ENCODE data around the gene MMRN1.

Gene MMRN1

GRCh38 chr4:89995006-89995405 is 100.4 kb downstream of the MMRN1 start:
- no peak for FAIRE-seq

DNA sequence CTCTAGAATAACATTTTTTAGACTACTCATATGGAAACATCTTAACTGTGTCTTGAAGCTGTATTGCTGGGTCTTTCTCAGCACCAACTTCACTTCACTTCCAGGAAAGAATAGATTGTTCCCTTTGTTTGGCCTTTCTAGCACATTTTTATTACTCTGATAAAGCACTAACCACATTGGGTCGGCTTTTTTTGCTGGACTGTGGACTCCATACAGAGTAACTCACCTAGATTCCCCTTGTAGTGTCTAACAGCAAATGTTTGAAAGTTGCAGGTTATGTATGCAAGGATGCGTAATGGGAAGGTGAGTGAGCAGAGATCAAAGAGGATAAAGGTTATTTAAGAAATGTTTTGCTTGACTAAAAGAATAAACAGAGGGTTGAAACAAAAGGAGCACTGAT is 101.2 kb downstream of the MMRN1 start:
- DNase-seq (ENCODE audit: insufficient read length, low spot score), result no peak
- no peak for FAIRE-seq

More at GRCh38 chr4:89995006-89995405, 100.4 kb downstream of the MMRN1 start:
- DNase-seq (ENCODE audit: insufficient read length, low spot score), result no peak

GRCh38 chr4:89997171-89997704 is 102.6 kb downstream of the MMRN1 start:
- FAIRE-seq (no peak), DNase-seq (ENCODE audit: insufficient read length, low spot score) (no peak)

DNA sequence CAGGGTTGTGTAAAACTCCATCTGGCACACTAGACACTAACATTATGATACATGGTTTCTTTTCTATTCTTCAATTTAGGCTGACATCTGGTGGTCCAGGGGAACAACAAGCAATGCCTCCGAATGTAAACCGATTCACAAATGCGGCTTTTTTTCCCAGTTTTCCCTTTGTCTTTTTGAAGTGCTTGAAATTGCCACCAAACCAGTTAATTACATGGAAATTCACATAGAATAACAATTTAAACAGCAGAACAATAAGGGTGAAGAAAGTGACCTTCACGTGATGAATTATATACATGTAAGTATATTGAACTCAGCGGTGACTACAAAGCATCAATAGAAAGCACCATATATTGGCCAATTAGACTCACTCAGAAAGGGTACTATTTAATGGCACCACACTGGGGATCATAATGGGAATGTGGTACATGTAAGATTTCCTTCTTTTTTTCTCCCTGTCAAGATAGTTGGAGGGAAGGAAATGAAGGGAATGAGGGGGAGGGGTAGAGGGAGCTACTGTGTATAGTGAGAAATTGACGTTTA is 103.9 kb downstream of the MMRN1 start:
- DNase-seq (ENCODE audit: insufficient read length, low spot score) (no peak), FAIRE-seq (no peak)

DNA sequence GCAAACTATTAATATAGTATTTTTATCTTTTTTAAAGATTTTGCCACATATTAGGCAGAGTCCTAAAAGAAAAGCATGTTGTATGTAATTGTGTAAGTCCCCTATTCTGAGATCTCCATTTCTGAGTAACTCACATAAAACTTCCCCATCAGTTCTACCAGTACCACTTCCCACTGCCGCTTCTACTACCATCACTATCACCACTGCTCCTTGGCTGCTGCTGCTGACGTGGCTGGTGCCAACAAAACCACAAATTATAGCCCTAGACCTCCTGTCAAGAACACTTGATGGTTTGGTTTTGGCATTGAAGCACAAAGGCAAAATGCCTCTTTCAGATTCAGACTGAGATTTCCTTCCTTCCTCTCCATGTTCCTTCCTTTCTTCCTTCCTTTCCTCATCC is 106.4 kb downstream of the MMRN1 start:
- no peak for DNase-seq (ENCODE audit: insufficient read length, low spot score)
- no peak for FAIRE-seq

GRCh38 chr4:90002441-90003062 is 107.9 kb downstream of the MMRN1 start:
- DNase-seq (ENCODE audit: insufficient read length, low spot score), result no peak
- FAIRE-seq, result no peak
